HG03442 (cell line): ENCODE measurements around the gene GDPD4.

Experiments
- ATAC-seq: cut with Tn5 transposase; IDR thresholded peaks from one replicate; pipeline ENCODE4 v1.9.1; 2021; ENCODE audit warnings: mild to moderate bottlenecking, moderate library complexity; ENCODE audit not compliant: unreplicated experiment

Gene GDPD4

DNA sequence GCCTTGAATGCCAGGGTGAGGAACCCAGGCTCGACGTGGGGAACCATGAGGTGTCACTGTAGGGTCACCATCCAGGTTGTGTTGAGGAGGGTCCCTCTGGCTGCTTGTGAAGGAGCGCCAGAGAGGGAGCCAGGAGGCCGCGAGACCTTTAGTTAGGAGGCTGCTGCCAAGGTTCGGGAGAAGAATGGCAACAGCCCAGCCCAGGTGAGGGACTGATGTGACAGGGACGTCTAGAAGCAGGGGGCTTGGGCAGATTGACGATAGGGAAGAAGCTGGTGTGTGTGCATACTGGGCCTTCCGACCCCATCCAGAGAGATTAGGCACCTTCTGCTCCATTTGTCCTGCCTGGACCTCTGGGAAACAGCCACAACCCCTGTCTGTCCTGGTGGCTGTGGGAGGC, 124.5 kb downstream of the GDPD4 start:
- no peak for ATAC-seq

DNA sequence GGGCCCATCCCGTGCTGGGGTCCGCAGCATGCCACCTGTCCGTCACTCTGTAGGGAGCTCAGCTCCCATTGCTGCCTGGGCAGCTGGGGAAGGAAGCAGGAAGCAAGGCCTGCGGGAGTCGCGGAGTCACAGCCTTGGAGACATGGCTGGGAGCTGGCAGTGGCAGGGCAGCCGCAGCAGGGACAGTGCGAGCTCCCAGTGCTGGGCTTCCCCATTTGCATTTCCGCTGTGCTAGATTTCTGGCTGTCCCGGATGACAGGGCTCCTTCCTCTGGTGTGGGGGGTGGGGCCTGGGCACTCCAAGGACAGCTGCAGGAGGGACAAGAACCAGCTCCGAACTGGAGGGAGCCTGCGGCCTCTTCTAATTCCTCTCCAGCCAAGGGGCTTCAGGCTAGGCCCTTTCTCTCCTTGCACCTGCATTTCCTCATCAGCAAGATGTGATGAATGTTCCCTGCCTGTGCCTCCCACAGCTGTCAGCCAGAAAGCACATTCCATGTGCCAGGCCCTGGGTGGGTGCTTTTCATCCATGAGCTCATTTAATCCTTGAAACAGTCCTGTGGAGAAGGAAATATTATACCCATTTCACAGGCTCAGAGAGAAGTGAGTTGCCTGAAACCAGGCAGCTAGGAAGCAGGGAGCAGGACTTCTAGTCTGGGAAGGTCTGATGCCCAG, 125.5 kb downstream of the GDPD4 start:
- no peak for ATAC-seq

- no peak for ATAC-seq
Observed at GRCh38 chr11:77175021-77175842, 126.3 kb downstream of the GDPD4 start.

DNA sequence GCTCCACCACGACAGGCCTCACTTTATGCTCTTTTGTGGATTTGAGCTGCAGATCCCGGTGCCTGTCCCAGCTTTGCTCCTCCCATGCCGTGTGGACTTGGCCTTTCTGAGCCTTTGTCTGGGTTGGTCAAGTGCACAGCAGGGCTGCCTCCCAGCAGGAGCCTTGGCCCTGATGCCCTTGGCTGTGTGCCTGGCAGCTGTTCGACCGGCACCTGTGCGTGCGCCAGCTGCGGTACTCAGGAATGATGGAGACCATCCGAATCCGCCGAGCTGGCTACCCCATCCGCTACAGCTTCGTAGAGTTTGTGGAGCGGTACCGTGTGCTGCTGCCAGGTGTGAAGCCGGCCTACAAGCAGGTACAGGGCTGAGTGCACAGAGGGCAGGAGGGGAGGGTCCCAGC, 126.9 kb downstream of the GDPD4 start:
- ATAC-seq, result no peak

- ATAC-seq, result no peak
Observed at GRCh38 chr11:77173494-77173893, 128.0 kb downstream of the GDPD4 start.

- no peak for ATAC-seq
Observed at GRCh38 chr11:77172666-77172982, 128.9 kb downstream of the GDPD4 start.

DNA sequence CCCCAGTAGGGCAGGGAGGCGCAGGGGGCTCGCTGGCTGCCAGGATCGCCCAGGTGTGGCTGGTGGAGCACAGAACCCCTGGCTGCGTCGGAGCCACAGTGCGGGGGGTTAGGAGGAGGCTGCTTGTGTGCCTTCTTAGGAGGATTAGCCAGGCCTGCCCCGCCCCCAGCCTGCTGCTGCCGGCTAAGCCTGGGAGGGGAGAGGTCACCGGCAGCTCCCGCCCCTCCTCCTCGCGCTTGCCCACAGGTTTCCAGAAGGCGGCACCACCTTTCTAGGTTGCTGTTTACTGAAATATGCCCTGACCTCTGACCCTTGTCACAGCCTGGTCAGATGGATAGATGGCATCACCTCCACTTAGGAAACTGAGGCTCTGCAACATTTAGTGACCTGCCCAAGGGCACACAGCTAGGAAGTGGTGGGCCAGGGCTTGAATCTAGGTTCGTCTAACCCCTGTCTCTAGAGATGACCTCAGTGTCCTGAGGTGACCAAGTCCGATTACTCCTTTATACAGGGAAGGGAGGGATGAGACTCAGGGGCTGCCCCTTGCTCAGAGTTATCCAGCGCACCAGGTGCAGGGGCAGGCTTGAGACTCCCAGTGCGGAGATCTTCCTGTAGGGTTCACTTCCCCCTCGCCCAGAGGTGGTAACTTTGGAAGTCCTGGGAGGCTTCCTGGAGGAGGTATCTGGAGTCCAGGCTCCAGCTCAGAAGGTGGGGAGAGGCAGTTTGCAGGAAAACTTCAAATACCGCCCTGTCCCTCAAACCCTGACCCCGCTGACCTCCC, 129.4 kb downstream of the GDPD4 start:
- ATAC-seq, result no peak

DNA sequence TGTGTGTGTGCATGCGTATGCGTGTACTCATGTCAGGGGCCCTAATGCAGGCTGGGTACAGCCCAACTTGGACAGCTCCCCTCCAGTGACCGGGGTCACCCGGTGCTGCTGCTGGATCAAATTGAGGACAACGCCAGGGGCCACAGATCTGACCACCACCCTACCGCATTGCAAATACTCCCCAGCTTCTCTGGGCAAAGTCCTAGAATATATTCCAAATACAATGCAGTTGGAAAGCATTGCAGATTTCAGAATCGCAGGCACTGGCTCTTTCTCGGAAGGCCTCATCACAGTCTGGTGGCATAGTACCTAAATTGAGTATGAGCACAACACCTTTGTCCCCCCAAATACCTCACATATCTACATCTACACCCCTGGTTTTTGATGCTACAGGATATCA, 130.2 kb downstream of the GDPD4 start:
- ATAC-seq, result no peak

GRCh38 chr11:77170107-77170506, 131.4 kb downstream of the GDPD4 start:
- ATAC-seq, result no peak

DNA sequence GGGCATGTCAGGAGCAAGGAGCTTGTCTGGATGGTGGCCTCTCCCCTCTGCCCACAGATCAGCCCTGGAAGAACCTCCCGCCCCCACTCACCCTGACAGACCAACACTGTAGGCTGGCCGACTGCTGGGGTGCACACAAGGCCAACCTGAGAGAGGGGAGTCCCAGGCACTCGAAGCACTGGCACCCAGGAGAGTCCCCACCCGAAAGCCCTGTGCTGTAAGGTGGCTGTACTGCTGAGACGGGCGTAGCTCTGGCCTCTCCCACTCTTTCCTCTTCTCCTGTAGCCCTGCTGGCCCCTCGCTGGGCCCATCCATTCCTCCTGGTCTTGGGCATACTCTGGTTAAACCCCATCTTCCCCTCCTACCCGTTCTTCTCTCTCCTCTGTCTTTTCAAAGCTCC, 133.7 kb downstream of the GDPD4 start:
- ATAC-seq, result no peak

DNA sequence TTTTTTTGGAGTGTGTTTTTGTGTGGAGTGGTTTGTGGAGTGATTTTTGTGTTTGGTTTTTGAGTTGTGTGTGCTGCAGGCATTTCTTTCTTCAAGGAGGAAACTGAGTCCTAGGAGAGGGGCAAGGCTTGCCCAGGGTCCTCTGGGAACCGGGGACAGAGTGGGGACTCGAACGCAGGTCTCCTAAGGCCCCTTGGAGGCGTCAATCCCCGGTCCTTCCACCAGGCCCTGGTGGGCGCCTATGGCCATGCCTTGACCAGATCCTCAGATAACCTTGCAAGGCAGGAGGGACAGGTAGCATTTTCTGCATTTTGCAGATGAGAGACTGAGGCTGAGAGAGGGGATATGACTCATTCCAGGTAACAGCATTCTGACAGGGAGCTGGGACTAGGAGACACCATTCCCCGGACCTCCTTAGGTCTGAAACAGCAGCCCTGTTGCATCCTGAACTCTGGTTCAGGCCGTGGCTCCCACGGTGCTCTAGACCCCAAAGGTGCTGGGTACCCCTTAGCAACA, 134.3 kb downstream of the GDPD4 start:
- ATAC-seq, result no peak
